Measurements from ENCODE around the gene CCDC171.

Gene CCDC171

GRCh38 chr9:15622318-15622971 is 69.6 kb downstream of the CCDC171 start:
- TF ChIP-seq RAD21 (IDR thresholded peaks at IDR 0.05; ENCODE audit: low read depth) (peak; percentile 42), TEAD4 (IDR thresholded peaks at IDR 0.05) (peak; percentile 38; the same call in 1 of the 2 replicates), TAF1 (IDR thresholded peaks at IDR 0.05; ENCODE audit: low read depth) (no peak)

- TF ChIP-seq TEAD4 (IDR thresholded peaks at IDR 0.05) (no peak), MAX (IDR thresholded peaks at IDR 0.05) (no peak), TCF12 (IDR thresholded peaks at IDR 0.05; ENCODE audit: low read depth) (no peak), REST (IDR thresholded peaks at IDR 0.05; ENCODE audit: low read depth) (no peak), EGR1 (IDR thresholded peaks at IDR 0.05) (no peak), ZBTB7A (IDR thresholded peaks at IDR 0.05; ENCODE audit: low read depth) (no peak), YY1 (IDR thresholded peaks at IDR 0.05; ENCODE audit: low read depth) (no peak), RAD21 (IDR thresholded peaks at IDR 0.05; ENCODE audit: low read depth) (no peak), NFIC (IDR thresholded peaks at IDR 0.05) (no peak), FOXM1 (IDR thresholded peaks at IDR 0.05; ENCODE audit: borderline replicate concordance, low read depth) (no peak)
These were observed 82.9 kb downstream of the CCDC171 start for GRCh38 chr9:15635752-15636151.

- no peak for TF ChIP-seq YY1 (IDR thresholded peaks at IDR 0.05; ENCODE audit: low read depth)
- TF ChIP-seq CEBPB (IDR thresholded peaks at IDR 0.05): no peak
- no peak for TF ChIP-seq TCF12 (IDR thresholded peaks at IDR 0.05; ENCODE audit: low read depth)
- no peak for TF ChIP-seq TAF1 (IDR thresholded peaks at IDR 0.05; ENCODE audit: low read depth)
- no peak for TF ChIP-seq ZBTB7A (IDR thresholded peaks at IDR 0.05; ENCODE audit: low read depth)
- no peak for TF ChIP-seq MAX (IDR thresholded peaks at IDR 0.05)
- no peak for TF ChIP-seq CREB1 (IDR thresholded peaks at IDR 0.05; ENCODE audit: low read depth)
- no peak for TF ChIP-seq NFIC (IDR thresholded peaks at IDR 0.05)
- no peak for TF ChIP-seq EGR1 (IDR thresholded peaks at IDR 0.05)
- no peak for TF ChIP-seq REST (IDR thresholded peaks at IDR 0.05; ENCODE audit: low read depth)
- no peak for TF ChIP-seq USF1 (IDR thresholded peaks at IDR 0.05)
- no peak for TF ChIP-seq TEAD4 (IDR thresholded peaks at IDR 0.05)
These were observed 87.3 kb downstream of the CCDC171 start for GRCh38 chr9:15640121-15640520.

- no peak for TF ChIP-seq ZBTB7A (IDR thresholded peaks at IDR 0.05; ENCODE audit: low read depth)
- no peak for TF ChIP-seq YY1 (IDR thresholded peaks at IDR 0.05; ENCODE audit: low read depth)
- TF ChIP-seq TEAD4 (IDR thresholded peaks at IDR 0.05): no peak
- TF ChIP-seq TCF12 (IDR thresholded peaks at IDR 0.05; ENCODE audit: low read depth): no peak
- no peak for TF ChIP-seq EGR1 (IDR thresholded peaks at IDR 0.05)
These were observed 88.4 kb downstream of the CCDC171 start for GRCh38 chr9:15641291-15641690.

- peak; percentile 51 for TF ChIP-seq RAD21 (IDR thresholded peaks at IDR 0.05; ENCODE audit: low read depth)
- no peak for TF ChIP-seq REST (IDR thresholded peaks at IDR 0.05; ENCODE audit: low read depth)
These were observed 89.6 kb downstream of the CCDC171 start for GRCh38 chr9:15642369-15642962.

- no peak for TF ChIP-seq RAD21 (IDR thresholded peaks at IDR 0.05; ENCODE audit: low read depth)
- no peak for TF ChIP-seq TCF12 (IDR thresholded peaks at IDR 0.05; ENCODE audit: low read depth)
- no peak for TF ChIP-seq USF1 (IDR thresholded peaks at IDR 0.05)
- TF ChIP-seq MAX (IDR thresholded peaks at IDR 0.05): no peak
- TF ChIP-seq FOXM1 (IDR thresholded peaks at IDR 0.05; ENCODE audit: borderline replicate concordance, low read depth): no peak
- no peak for TF ChIP-seq YY1 (IDR thresholded peaks at IDR 0.05; ENCODE audit: low read depth)
- TF ChIP-seq REST (IDR thresholded peaks at IDR 0.05; ENCODE audit: low read depth): no peak
- TF ChIP-seq TEAD4 (IDR thresholded peaks at IDR 0.05): no peak
- TF ChIP-seq EGR1 (IDR thresholded peaks at IDR 0.05): no peak
- no peak for TF ChIP-seq NFIC (IDR thresholded peaks at IDR 0.05)
- TF ChIP-seq EP300 (IDR thresholded peaks at IDR 0.05; ENCODE audit: borderline replicate concordance): no peak
- TF ChIP-seq CEBPB (IDR thresholded peaks at IDR 0.05): no peak
- TF ChIP-seq ZBTB7A (IDR thresholded peaks at IDR 0.05; ENCODE audit: low read depth): no peak
These were observed 117.4 kb downstream of the CCDC171 start for GRCh38 chr9:15670246-15670645.
